ENCODE data around the gene CNTN2.

The CNTN2 gene

DNA sequence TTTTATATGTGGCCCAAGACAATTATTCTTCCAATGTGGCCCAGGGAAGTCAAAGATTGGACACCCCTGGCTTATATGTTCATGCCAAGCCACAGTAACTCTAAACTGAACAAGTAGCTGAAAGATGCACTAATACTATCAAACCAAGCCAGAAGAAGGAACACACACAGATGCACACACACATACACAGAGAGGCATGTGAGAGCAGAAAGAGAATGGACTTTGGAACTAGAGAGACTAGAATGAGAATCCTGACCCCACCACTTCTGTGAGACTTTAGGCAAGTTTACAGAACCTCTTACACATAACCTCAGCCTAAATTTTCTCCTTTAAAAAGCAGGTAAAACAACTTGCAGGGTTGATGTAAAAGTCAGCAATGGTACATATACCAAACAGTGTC is 52.4 kb downstream of the CNTN2 start:
- Histone ChIP-seq H3K27me3 (ENCODE audit: control insufficient read depth in 1 of 2, insufficient read depth in 1 of 2, low read length in 2 of 2) (no peaks in the 10 kb centered on the region), H4K91ac (ENCODE audit: low read length) (no peak overlapping the region), H4K8ac (ENCODE audit: low read length) (no peak overlapping the region), H2BK5ac (ENCODE audit: low read depth, low read length, poor library complexity, severe bottlenecking) (no peak overlapping the region), H2BK120ac (ENCODE audit: low read depth, low read length) (no peak overlapping the region), H2BK15ac (ENCODE audit: low read depth, poor library complexity, severe bottlenecking) (no peak overlapping the region), H3K18ac (ENCODE audit: low read depth in 1 of 2, low read length in 2 of 2) (no peak overlapping the region), H3K14ac (ENCODE audit: low read length in 2 of 2) (no peak overlapping the region), H3K4ac (ENCODE audit: low read depth in 1 of 2, low read length in 2 of 2) (no peak overlapping the region), H3K4me2 (ENCODE audit: low read length, poor library complexity, severe bottlenecking) (no peak overlapping the region), H3K36me3 (ENCODE audit: control insufficient read depth in 1 of 2, insufficient read depth in 2 of 2, low read depth in 1 of 2, low read length in 2 of 2) (peaks cover 28 to 81% of the 10 kb centered on the region in 2 experiments), H2AK5ac (ENCODE audit: low read length, severe bottlenecking) (no peak overlapping the region), H3K79me1 (replicated peaks; ENCODE audit: low read length, poor library complexity, severe bottlenecking) (peaks cover 13% of the 10 kb centered on the region), H3K4me3 (ENCODE audit: insufficient read depth in 1 of 2, low read depth in 1 of 2, low read length in 2 of 2) (no peak overlapping the region), H2BK12ac (ENCODE audit: low read length in 2 of 2) (no peak overlapping the region), H3K9ac (ENCODE audit: low read length) (no peak overlapping the region), H3K9me3 (ENCODE audit: control insufficient read depth, low read length) (no peaks in the 10 kb centered on the region), H2AFZ (ENCODE audit: low read depth, low read length) (no peak overlapping the region), H3K23ac (ENCODE audit: low read length in 2 of 2) (no peak overlapping the region), H3K4me1 (ENCODE audit: control insufficient read depth, insufficient read depth, low read depth, low read length) (peaks cover 2% of the 10 kb centered on the region), H3K27ac (ENCODE audit: low read length, poor library complexity, severe bottlenecking) (no peak overlapping the region)
- DNase-seq = no peak

DNA sequence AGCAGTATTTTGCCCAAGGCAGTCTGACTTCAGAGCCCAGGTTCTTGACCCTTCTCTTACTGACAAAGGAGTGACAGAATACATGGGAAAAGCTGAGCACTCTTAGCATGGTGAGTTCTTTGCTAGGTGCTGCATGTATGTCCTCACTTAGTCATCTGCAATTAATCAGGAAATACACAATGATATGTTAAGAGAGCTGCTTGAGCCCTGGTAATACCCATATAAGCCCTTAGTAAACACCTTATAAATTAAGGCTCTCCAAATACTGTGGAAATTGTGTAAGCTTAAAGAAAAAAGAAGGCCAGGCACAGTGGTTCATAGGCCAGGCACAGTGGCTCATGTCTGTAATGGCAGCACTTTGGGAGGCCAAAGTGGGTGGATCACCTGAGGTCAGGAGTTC is 55.2 kb downstream of the CNTN2 start:
- no peaks in the 10 kb centered on the region for H3K27me3 ChIP-seq (ENCODE audit: control insufficient read depth in 1 of 2, insufficient read depth in 1 of 2, low read length in 2 of 2)
- H3K14ac ChIP-seq (ENCODE audit: low read length in 2 of 2) = no peak overlapping the region
- H3K79me1 ChIP-seq (replicated peaks; ENCODE audit: low read length, poor library complexity, severe bottlenecking) = peaks cover 9% of the 10 kb centered on the region
- no peak overlapping the region for H3K27ac ChIP-seq (ENCODE audit: low read length, poor library complexity, severe bottlenecking)
- H2BK15ac ChIP-seq (ENCODE audit: low read depth, poor library complexity, severe bottlenecking) = no peak overlapping the region
- no peak overlapping the region for H3K4me3 ChIP-seq (ENCODE audit: insufficient read depth in 1 of 2, low read depth in 1 of 2, low read length in 2 of 2)
- peaks cover 2% of the 10 kb centered on the region for H3K4me1 ChIP-seq (ENCODE audit: control insufficient read depth, insufficient read depth, low read depth, low read length)
- peaks cover 25 to 91% of the 10 kb centered on the region in 2 experiments for H3K36me3 ChIP-seq (ENCODE audit: control insufficient read depth in 1 of 2, insufficient read depth in 2 of 2, low read depth in 1 of 2, low read length in 2 of 2)
- no peak overlapping the region for H3K23ac ChIP-seq (ENCODE audit: low read length in 2 of 2)
- no peak overlapping the region for H2BK5ac ChIP-seq (ENCODE audit: low read depth, low read length, poor library complexity, severe bottlenecking)
- H2AFZ ChIP-seq (ENCODE audit: low read depth, low read length) = no peak overlapping the region
- no peak for DNase-seq
- H2BK120ac ChIP-seq (ENCODE audit: low read depth, low read length) = no peak overlapping the region
- H4K91ac ChIP-seq (ENCODE audit: low read length) = no peak overlapping the region
- no peak overlapping the region for H3K4me2 ChIP-seq (ENCODE audit: low read length, poor library complexity, severe bottlenecking)
- H3K18ac ChIP-seq (ENCODE audit: low read depth in 1 of 2, low read length in 2 of 2) = no peak overlapping the region
- H4K8ac ChIP-seq (ENCODE audit: low read length) = no peak overlapping the region
- no peak overlapping the region for H3K4ac ChIP-seq (ENCODE audit: low read depth in 1 of 2, low read length in 2 of 2)
- no peak overlapping the region for H2BK12ac ChIP-seq (ENCODE audit: low read length in 2 of 2)
- H3K9ac ChIP-seq (ENCODE audit: low read length) = no peak overlapping the region
- no peaks in the 10 kb centered on the region for H3K9me3 ChIP-seq (ENCODE audit: control insufficient read depth, low read length)
- no peak overlapping the region for H2AK5ac ChIP-seq (ENCODE audit: low read length, severe bottlenecking)

DNA sequence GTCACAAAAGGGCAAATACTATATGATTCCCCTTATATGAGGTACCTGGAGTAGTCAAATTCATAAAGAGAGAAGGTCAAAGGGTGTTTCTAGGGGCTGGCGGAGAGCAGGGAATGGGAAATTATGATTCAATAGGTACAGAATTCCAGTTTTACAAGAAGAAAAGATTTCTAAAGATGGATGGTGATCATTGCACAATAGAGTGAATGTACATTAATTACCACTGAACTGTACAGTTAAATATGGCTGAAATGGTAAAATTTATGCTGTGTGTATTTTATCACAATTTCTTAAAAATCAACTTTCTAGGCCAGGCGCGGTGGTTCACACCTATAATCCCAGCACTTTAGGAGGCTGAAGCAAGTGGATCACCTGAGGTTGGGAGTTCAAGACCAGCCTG is 59.4 kb downstream of the CNTN2 start:
- Histone ChIP-seq H3K4ac (ENCODE audit: low read depth in 1 of 2, low read length in 2 of 2) (no peak overlapping the region), H3K4me3 (ENCODE audit: insufficient read depth in 1 of 2, low read depth in 1 of 2, low read length in 2 of 2) (no peak overlapping the region), H4K91ac (ENCODE audit: low read length) (no peak overlapping the region), H3K18ac (ENCODE audit: low read depth in 1 of 2, low read length in 2 of 2) (no peak overlapping the region), H3K27me3 (ENCODE audit: control insufficient read depth in 1 of 2, insufficient read depth in 1 of 2, low read length in 2 of 2) (no peaks in the 10 kb centered on the region), H3K14ac (ENCODE audit: low read length in 2 of 2) (no peak overlapping the region), H2BK120ac (ENCODE audit: low read depth, low read length) (no peak overlapping the region), H2BK15ac (ENCODE audit: low read depth, poor library complexity, severe bottlenecking) (no peak overlapping the region), H2AK5ac (ENCODE audit: low read length, severe bottlenecking) (no peak overlapping the region), H3K4me2 (ENCODE audit: low read length, poor library complexity, severe bottlenecking) (no peak overlapping the region), H3K79me1 (replicated peaks; ENCODE audit: low read length, poor library complexity, severe bottlenecking) (peaks cover 22% of the 10 kb centered on the region), H2BK5ac (ENCODE audit: low read depth, low read length, poor library complexity, severe bottlenecking) (no peak overlapping the region), H2AFZ (ENCODE audit: low read depth, low read length) (no peak overlapping the region), H2BK12ac (ENCODE audit: low read length in 2 of 2) (no peak overlapping the region), H3K9me3 (ENCODE audit: control insufficient read depth, low read length) (no peaks in the 10 kb centered on the region), H3K27ac (ENCODE audit: low read length, poor library complexity, severe bottlenecking) (no peak overlapping the region), H3K23ac (ENCODE audit: low read length in 2 of 2) (no peak overlapping the region), H3K4me1 (ENCODE audit: control insufficient read depth, insufficient read depth, low read depth, low read length) (no peaks in the 10 kb centered on the region), H4K8ac (ENCODE audit: low read length) (no peak overlapping the region), H3K36me3 (ENCODE audit: control insufficient read depth in 1 of 2, insufficient read depth in 2 of 2, low read depth in 1 of 2, low read length in 2 of 2) (peaks cover 24 to 91% of the 10 kb centered on the region in 2 experiments), H3K9ac (ENCODE audit: low read length) (no peak overlapping the region)
- 94% methylated on average over 3 of the region's 3 CpGs for WGBS
- no peak for DNase-seq

DNA sequence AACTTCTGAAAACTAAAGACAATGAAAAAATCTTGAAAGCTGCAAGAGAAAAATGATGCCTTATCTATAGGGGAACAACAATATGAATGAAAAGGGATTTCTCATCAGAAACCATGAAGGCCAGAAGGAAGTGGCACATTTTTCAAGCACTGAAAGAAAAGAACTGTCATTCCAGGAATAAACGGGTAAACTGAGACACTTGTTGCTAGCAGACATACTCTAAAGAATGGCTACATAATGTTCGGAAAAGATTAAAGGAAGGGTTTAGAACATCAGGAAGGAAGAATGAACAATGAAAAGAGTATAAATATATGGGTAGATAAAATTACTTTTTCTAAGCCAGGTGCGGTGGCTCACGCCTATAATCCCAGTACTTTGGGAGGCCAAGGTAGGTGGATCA is 64.3 kb downstream of the CNTN2 start:
- Histone ChIP-seq H3K18ac (ENCODE audit: low read depth in 1 of 2, low read length in 2 of 2) (no peak overlapping the region), H2BK15ac (ENCODE audit: low read depth, poor library complexity, severe bottlenecking) (no peak overlapping the region), H3K36me3 (ENCODE audit: control insufficient read depth in 1 of 2, insufficient read depth in 2 of 2, low read depth in 1 of 2, low read length in 2 of 2) (peaks cover 16 to 83% of the 10 kb centered on the region in 2 experiments), H2BK5ac (ENCODE audit: low read depth, low read length, poor library complexity, severe bottlenecking) (no peak overlapping the region), H3K4me3 (ENCODE audit: insufficient read depth in 1 of 2, low read depth in 1 of 2, low read length in 2 of 2) (no peak overlapping the region), H3K14ac (ENCODE audit: low read length in 2 of 2) (no peak overlapping the region), H3K79me1 (replicated peaks; ENCODE audit: low read length, poor library complexity, severe bottlenecking) (peaks cover 26% of the 10 kb centered on the region), H2BK120ac (ENCODE audit: low read depth, low read length) (no peak overlapping the region), H2AFZ (ENCODE audit: low read depth, low read length) (no peak overlapping the region), H2AK5ac (ENCODE audit: low read length, severe bottlenecking) (no peak overlapping the region), H3K23ac (ENCODE audit: low read length in 2 of 2) (no peak overlapping the region), H3K9ac (ENCODE audit: low read length) (no peak overlapping the region), H4K8ac (ENCODE audit: low read length) (no peak overlapping the region), H2BK12ac (ENCODE audit: low read length in 2 of 2) (no peak overlapping the region), H3K4me2 (ENCODE audit: low read length, poor library complexity, severe bottlenecking) (no peak overlapping the region), H3K27me3 (ENCODE audit: control insufficient read depth in 1 of 2, insufficient read depth in 1 of 2, low read length in 2 of 2) (no peaks in the 10 kb centered on the region), H3K4me1 (ENCODE audit: control insufficient read depth, insufficient read depth, low read depth, low read length) (no peaks in the 10 kb centered on the region), H3K4ac (ENCODE audit: low read depth in 1 of 2, low read length in 2 of 2) (no peak overlapping the region), H4K91ac (ENCODE audit: low read length) (no peak overlapping the region), H3K27ac (ENCODE audit: low read length, poor library complexity, severe bottlenecking) (no peak overlapping the region), H3K9me3 (ENCODE audit: control insufficient read depth, low read length) (no peaks in the 10 kb centered on the region)
- DNase-seq = no peak
- 97% methylated on average over 4 of the region's 4 CpGs for WGBS
